Mesendoderm (in vitro differentiated cells): ENCODE data around the gene TAF1L.

Experiments
- DNase-seq: peaks from one replicate; pipeline ENCODE4 v3.0.0; 2013
- H2AK5ac ChIP-seq: 2 replicates; pipeline ENCODE4 v1.6.1; 2013; ENCODE audit warnings: low read length, inconsistent platforms
- H2BK120ac ChIP-seq: 2 replicates; pipeline ENCODE4 v1.6.1; 2013; ENCODE audit warnings: low read depth, mild to moderate bottlenecking, low read length, moderate library complexity, mixed read lengths
- H2BK15ac ChIP-seq: replicated peaks from 2 replicates; pipeline ENCODE4 v1.6.1; 2013; ENCODE audit warnings: low read depth, mild to moderate bottlenecking, moderate library complexity
- H2BK5ac ChIP-seq: 2 replicates; pipeline ENCODE4 v1.6.1; 2013; ENCODE audit warnings: low read length, inconsistent platforms
- H3K18ac ChIP-seq: 2 replicates; pipeline ENCODE4 v1.6.1; 2013; ENCODE audit warnings: mild to moderate bottlenecking, low read length, mixed read lengths
- H3K23ac ChIP-seq: one replicate; pipeline ENCODE4 v1.6.1; 2013; ENCODE audit warnings: low read length
- H3K27ac ChIP-seq: 2 replicates; pipeline ENCODE4 v1.5.1; 2013; ENCODE audit warnings: low read depth, mild to moderate bottlenecking, inconsistent platforms, low read length, moderate library complexity
- H3K27me3 ChIP-seq: 2 replicates; pipeline ENCODE4 v1.6.1; 2013; ENCODE audit warnings: low read length, control low read depth, mild to moderate bottlenecking, inconsistent platforms; ENCODE audit not compliant: insufficient read depth, poor library complexity
- H3K36me3 ChIP-seq: 2 replicates; pipeline ENCODE4 v1.6.1; 2013; ENCODE audit warnings: low read length, inconsistent platforms; ENCODE audit not compliant: control insufficient read depth, insufficient read depth
- H3K4ac ChIP-seq: one replicate; pipeline ENCODE4 v1.6.1; 2013; ENCODE audit warnings: low read depth, mild to moderate bottlenecking, low read length, moderate library complexity
- H3K4me1 ChIP-seq: 2 replicates; pipeline ENCODE4 v1.6.1; 2013; ENCODE audit warnings: low read depth, low read length, inconsistent platforms; ENCODE audit not compliant: control insufficient read depth
- H3K4me2 ChIP-seq: 2 replicates; pipeline ENCODE4 v1.6.1; 2013; ENCODE audit warnings: low read length
- H3K4me3 ChIP-seq: 2 replicates; pipeline ENCODE4 v1.5.1; 2013; ENCODE audit warnings: mild to moderate bottlenecking, low read length
- H3K56ac ChIP-seq: one replicate; pipeline ENCODE4 v1.6.1; 2013; ENCODE audit warnings: low read length
- H3K79me1 ChIP-seq: 2 replicates; pipeline ENCODE4 v1.6.1; 2013; ENCODE audit warnings: low read length, inconsistent platforms
- H3K79me2 ChIP-seq: 2 replicates; pipeline ENCODE4 v1.6.1; 2013; ENCODE audit warnings: mild to moderate bottlenecking, low read length; ENCODE audit not compliant: control insufficient read depth, insufficient read depth
- H3K9ac ChIP-seq: 2 replicates; pipeline ENCODE4 v1.6.1; 2013; ENCODE audit warnings: low read length, inconsistent platforms
- H4K5ac ChIP-seq: one replicate; pipeline ENCODE4 v1.6.1; 2013; ENCODE audit warnings: low read length
- H4K8ac ChIP-seq: one replicate; pipeline ENCODE4 v1.6.1; 2013; ENCODE audit warnings: low read depth, mild to moderate bottlenecking, control low read depth, low read length, moderate library complexity
- WGBS: extraction: QIAGEN DNeasy Blood & Tissue Kit; methylation state at CpG from one replicate; pipeline ENCODE4 v1.1.7; 2013; ENCODE audit warnings: low lambda C conversion rate, missing lambda C conversion rate; ENCODE audit not compliant: insufficient coverage; ENCODE audit errors: extremely low coverage; 5-methylcytosine and 5-hydroxymethylcytosine counted together

The TAF1L gene

GRCh38 chr9:32627394-32627954 lies 8.0 kb downstream of the TAF1L start:
- H3K4ac ChIP-seq = no peak overlapping the region
- H4K8ac ChIP-seq = no peak overlapping the region
- no peaks in the 10 kb centered on the region for H3K79me2 ChIP-seq
- H2BK15ac ChIP-seq = no peak overlapping the region
- H3K4me2 ChIP-seq = no peak overlapping the region
- no peaks in the 10 kb centered on the region for H3K4me1 ChIP-seq
- no peaks in the 10 kb centered on the region for H3K27me3 ChIP-seq
- H2BK5ac ChIP-seq = no peak overlapping the region
- H3K4me3 ChIP-seq = no peak overlapping the region
- H2BK120ac ChIP-seq = no peak overlapping the region
- H3K27ac ChIP-seq = no peak overlapping the region
- no peak overlapping the region for H3K56ac ChIP-seq
- H4K5ac ChIP-seq = no peak overlapping the region
- no peak overlapping the region for H2AK5ac ChIP-seq
- H3K79me1 ChIP-seq = no peaks in the 10 kb centered on the region
- no peak overlapping the region for H3K18ac ChIP-seq
- DNase-seq = no peak
- no peak overlapping the region for H3K9ac ChIP-seq
- H3K23ac ChIP-seq = no peak overlapping the region
- no peaks in the 10 kb centered on the region for H3K36me3 ChIP-seq

- H4K8ac ChIP-seq = no peak overlapping the region
- no peak overlapping the region for H4K5ac ChIP-seq
- H3K36me3 ChIP-seq = no peaks in the 10 kb centered on the region
- H2AK5ac ChIP-seq = no peak overlapping the region
- H3K27me3 ChIP-seq = no peaks in the 10 kb centered on the region
- no peak overlapping the region for H3K4me3 ChIP-seq
- no peak overlapping the region for H3K9ac ChIP-seq
- no peak overlapping the region for H3K18ac ChIP-seq
- H2BK5ac ChIP-seq = no peak overlapping the region
- no peak overlapping the region for H3K4me2 ChIP-seq
- H3K79me1 ChIP-seq = no peaks in the 10 kb centered on the region
- no peaks in the 10 kb centered on the region for H3K79me2 ChIP-seq
- WGBS = no CpG with 5 or more reads among the region's 2 CpGs
- no peak overlapping the region for H3K56ac ChIP-seq
- no peak for DNase-seq
- H3K4ac ChIP-seq = no peak overlapping the region
- no peaks in the 10 kb centered on the region for H3K4me1 ChIP-seq
- no peak overlapping the region for H3K27ac ChIP-seq
- no peak overlapping the region for H2BK120ac ChIP-seq
- H3K23ac ChIP-seq = no peak overlapping the region
- no peak overlapping the region for H2BK15ac ChIP-seq
Observed at GRCh38 chr9:32625320-32625719, 10.1 kb downstream of the TAF1L start.

- Histone ChIP-seq H3K18ac (no peak overlapping the region), H3K4me3 (no peak overlapping the region), H3K4me2 (no peak overlapping the region), H3K23ac (no peak overlapping the region), H3K9ac (no peak overlapping the region), H3K79me1 (no peaks in the 10 kb centered on the region), H2BK120ac (no peak overlapping the region), H4K8ac (no peak overlapping the region), H3K27me3 (no peaks in the 10 kb centered on the region), H2AK5ac (no peak overlapping the region), H3K4me1 (no peaks in the 10 kb centered on the region), H4K5ac (no peak overlapping the region), H3K27ac (no peak overlapping the region), H3K4ac (no peak overlapping the region), H2BK15ac (no peak overlapping the region), H2BK5ac (no peak overlapping the region), H3K56ac (no peak overlapping the region), H3K36me3 (no peaks in the 10 kb centered on the region), H3K79me2 (no peaks in the 10 kb centered on the region)
- WGBS = no CpG with 5 or more reads among the region's 1 CpG
- no peak for DNase-seq
Observed at GRCh38 chr9:32622948-32623347, 12.5 kb downstream of the TAF1L start.

DNA sequence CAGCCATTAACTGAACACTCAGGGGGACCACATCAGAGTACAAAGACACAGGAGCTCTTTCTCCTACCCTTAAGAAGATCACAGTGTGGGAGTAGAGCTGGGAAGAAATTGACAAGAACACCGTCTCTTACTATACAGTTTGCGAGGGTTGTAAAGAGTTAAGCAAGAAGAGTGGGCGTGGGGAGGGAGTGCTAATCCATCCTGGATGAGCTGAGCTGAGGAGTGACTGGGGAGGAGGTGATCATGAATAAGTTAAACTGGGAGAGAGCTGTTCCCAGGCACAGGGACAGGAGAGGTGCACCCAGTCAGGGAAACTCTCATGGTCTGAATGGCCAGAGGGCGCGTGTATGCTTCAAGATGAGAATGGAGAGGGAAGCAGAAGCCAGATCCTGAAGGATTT lies 17.2 kb downstream of the TAF1L start:
- DNase-seq = no peak
- Histone ChIP-seq H3K23ac (no peak overlapping the region), H3K9ac (no peak overlapping the region), H3K4me2 (no peak overlapping the region), H3K4ac (no peak overlapping the region), H3K4me3 (no peak overlapping the region), H3K27me3 (no peaks in the 10 kb centered on the region), H2BK120ac (no peak overlapping the region), H2BK5ac (no peak overlapping the region), H3K18ac (no peak overlapping the region), H3K36me3 (no peaks in the 10 kb centered on the region), H4K8ac (no peak overlapping the region), H3K79me2 (no peaks in the 10 kb centered on the region), H3K56ac (no peak overlapping the region), H2AK5ac (no peak overlapping the region), H4K5ac (no peak overlapping the region), H3K27ac (no peak overlapping the region), H2BK15ac (no peak overlapping the region), H3K4me1 (no peaks in the 10 kb centered on the region), H3K79me1 (no peaks in the 10 kb centered on the region)
- no CpG with 5 or more reads among the region's 5 CpGs for WGBS

DNA sequence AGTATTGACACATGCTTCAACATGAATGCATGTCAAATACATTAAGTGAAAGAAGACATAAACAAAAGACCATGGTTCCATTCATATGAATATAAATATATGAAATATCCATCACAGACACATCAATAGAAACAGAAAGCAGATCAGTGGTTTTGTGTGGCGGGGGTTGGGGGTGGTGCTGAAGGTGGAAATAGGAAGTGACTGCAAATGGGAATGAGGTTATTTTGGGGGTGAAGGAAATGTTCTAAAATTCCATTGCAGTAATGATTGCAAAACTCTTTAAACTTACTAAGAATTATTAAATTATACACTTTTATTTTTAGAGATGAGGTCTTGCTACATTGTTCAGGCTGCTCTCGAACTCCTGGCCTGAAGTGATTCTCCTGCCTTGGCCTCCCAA lies 28.7 kb downstream of the TAF1L start:
- Histone ChIP-seq H3K4ac (no peak overlapping the region), H3K4me2 (no peak overlapping the region), H2BK5ac (no peak overlapping the region), H3K79me1 (no peaks in the 10 kb centered on the region), H4K8ac (no peak overlapping the region), H3K23ac (no peak overlapping the region), H3K27me3 (no peaks in the 10 kb centered on the region), H3K4me3 (no peak overlapping the region), H3K27ac (no peak overlapping the region), H3K36me3 (no peaks in the 10 kb centered on the region), H3K18ac (no peak overlapping the region), H2BK120ac (no peak overlapping the region), H2BK15ac (no peak overlapping the region), H3K79me2 (no peaks in the 10 kb centered on the region), H3K4me1 (no peaks in the 10 kb centered on the region), H2AK5ac (no peak overlapping the region), H3K56ac (no peak overlapping the region), H4K5ac (no peak overlapping the region), H3K9ac (no peak overlapping the region)
- DNase-seq = no peak
- no CpG with 5 or more reads among the region's 2 CpGs for WGBS
